Measurements from ENCODE around the gene TMEM258. TPM values are rescaled to one million over a fixed set of nuclear protein-coding genes. Genes with fewer than 3 reads are reported as not detected.

TMEM258 gene
- total RNA-seq, 4 donors from 2014 or later: 33.6 to 42.8 (median 36.6) TPM

DNA sequence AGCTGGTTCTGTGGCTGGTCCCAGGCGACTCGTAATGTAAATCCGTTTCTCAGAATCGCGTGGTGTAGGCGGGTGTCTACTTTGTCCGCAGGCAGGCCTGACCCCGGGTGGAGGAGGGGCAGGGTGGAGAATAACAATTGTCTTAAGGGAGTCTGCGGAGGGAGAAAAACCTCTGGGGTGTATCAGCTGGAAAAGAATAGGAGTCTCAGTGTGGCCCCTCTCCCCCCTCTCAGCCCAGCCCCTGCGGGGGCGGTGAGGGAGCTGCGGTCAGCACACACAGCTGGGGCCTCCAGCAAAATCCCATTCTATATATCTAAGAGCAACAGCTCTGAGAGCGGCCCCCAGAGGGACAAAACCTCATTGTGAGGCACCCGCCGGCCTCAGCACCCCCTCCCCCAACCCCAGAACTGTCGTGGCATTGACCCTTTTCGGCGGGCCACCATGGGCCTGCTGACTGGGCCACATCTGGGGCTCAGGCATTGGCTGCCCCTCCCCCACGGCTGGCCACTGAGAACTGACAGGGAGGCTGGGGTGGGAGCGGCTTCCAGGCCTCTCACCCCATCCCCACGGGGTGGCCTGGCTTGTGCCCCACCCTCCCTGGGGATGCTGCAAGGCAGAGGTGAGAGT is 42.7 kb downstream of the TMEM258 start:
- H3K4me3 ChIP-seq (ENCODE audit: low read depth, poor library complexity, severe bottlenecking): no peak overlapping the region
- WGBS, 2 donors: 61 to 63% methylated on average over 17 to 21 of the region's 21 CpGs
- DNase-seq (ENCODE audit: low spot score in 2 of 2): no peak
- TF ChIP-seq, protein P1, sequence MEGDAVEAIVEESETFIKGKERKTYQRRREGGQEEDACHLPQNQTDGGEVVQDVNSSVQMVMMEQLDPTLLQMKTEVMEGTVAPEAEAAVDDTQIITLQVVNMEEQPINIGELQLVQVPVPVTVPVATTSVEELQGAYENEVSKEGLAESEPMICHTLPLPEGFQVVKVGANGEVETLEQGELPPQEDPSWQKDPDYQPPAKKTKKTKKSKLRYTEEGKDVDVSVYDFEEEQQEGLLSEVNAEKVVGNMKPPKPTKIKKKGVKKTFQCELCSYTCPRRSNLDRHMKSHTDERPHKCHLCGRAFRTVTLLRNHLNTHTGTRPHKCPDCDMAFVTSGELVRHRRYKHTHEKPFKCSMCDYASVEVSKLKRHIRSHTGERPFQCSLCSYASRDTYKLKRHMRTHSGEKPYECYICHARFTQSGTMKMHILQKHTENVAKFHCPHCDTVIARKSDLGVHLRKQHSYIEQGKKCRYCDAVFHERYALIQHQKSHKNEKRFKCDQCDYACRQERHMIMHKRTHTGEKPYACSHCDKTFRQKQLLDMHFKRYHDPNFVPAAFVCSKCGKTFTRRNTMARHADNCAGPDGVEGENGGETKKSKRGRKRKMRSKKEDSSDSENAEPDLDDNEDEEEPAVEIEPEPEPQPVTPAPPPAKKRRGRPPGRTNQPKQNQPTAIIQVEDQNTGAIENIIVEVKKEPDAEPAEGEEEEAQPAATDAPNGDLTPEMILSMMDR (IDR thresholded peaks at IDR 0.05): no peak
- no peak for TF ChIP-seq POLR2A (IDR thresholded peaks at IDR 0.05)
- intact Hi-C loops (cut with DNase I; ENCODE audit: low total_unique reads): no loop called here

DNA sequence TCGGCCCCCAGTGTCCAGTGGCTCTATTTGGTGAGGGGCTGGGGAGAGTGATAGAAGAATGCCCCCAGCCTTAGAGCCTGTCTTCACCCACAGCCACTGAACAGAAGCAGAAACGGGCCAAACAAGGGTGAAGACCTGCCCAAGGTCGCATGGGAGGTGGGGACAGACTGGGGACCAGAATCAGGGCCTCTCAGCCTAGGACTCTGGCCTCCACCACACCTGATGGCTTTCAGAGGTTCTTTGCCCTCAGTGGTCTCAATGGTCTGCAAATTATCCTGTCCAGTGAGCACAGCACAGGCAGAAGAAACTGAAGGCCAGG is 44.5 kb downstream of the TMEM258 start:
- WGBS, 2 donors: 26 to 39% methylated on average over 3 of the region's 3 CpGs
- TF ChIP-seq POLR2A (IDR thresholded peaks at IDR 0.05): no peak
- TF ChIP-seq, protein P1 (IDR thresholded peaks at IDR 0.05): no peak
- DNase-seq (ENCODE audit: low spot score in 2 of 2): no peak
- no peak overlapping the region for H3K4me3 ChIP-seq (ENCODE audit: low read depth, poor library complexity, severe bottlenecking)
- intact Hi-C loops (cut with DNase I; ENCODE audit: low total_unique reads): no loop called here

- no peak overlapping the region for H3K4me3 ChIP-seq (ENCODE audit: low read depth, poor library complexity, severe bottlenecking)
- 63 to 64% methylated on average over 17 to 19 of the region's 19 CpGs for WGBS, 2 donors
- TF ChIP-seq, protein P1 (IDR thresholded peaks at IDR 0.05): peak in 1 of 3 donors; percentile 31
- TF ChIP-seq POLR2A (IDR thresholded peaks at IDR 0.05): no peak
- intact Hi-C loops (cut with DNase I; ENCODE audit: low total_unique reads): no loop called here
- peak; percentile 29 to 94 for DNase-seq (ENCODE audit: low spot score in 2 of 2)
These were observed 45.0 kb downstream of the TMEM258 start for GRCh38 chr11:61747192-61747966.

DNA sequence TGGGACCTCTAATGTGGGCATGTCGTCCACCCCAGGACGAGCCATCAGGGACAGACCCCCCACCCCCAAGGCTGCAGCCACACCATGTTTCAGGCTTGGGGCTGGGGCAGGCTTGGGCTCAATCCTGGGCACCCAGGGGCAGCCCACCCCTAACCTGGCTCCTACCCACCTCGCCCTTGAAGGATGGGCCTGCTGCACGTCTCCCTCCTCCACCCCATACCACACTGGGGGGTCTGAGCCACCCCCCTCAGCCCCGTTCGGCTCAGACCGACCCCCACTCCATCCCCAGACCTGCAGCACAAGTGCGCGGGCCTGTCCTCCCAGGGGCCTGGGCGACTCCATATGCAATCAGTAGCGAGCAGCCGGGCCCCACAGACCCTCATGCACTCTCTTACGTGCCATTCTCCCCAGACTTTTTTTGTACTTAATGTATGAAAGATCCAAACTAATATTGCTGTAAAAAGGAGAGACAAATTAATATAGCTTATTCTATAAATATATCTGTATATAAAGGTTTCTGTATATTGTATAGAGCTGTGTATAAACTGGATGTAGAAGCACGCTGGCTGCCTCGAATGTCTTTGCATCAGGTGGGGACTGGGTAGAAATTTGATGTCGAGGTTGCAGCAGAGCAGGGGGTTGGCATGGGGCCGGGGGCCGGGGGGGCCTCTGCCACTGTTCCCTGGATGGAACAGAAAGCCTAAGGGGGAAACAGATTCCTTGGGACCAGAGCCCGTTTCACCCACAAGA is 45.8 kb downstream of the TMEM258 start:
- DNase-seq (ENCODE audit: low spot score in 2 of 2): no peak
- WGBS, 2 donors: 77 to 82% methylated on average over 19 of the region's 19 CpGs
- TF ChIP-seq, protein P1 (IDR thresholded peaks at IDR 0.05): no peak
- TF ChIP-seq POLR2A (IDR thresholded peaks at IDR 0.05): no peak
- no peak overlapping the region for H3K4me3 ChIP-seq (ENCODE audit: low read depth, poor library complexity, severe bottlenecking)
- intact Hi-C loops (cut with DNase I; ENCODE audit: low total_unique reads): no loop called here

DNA sequence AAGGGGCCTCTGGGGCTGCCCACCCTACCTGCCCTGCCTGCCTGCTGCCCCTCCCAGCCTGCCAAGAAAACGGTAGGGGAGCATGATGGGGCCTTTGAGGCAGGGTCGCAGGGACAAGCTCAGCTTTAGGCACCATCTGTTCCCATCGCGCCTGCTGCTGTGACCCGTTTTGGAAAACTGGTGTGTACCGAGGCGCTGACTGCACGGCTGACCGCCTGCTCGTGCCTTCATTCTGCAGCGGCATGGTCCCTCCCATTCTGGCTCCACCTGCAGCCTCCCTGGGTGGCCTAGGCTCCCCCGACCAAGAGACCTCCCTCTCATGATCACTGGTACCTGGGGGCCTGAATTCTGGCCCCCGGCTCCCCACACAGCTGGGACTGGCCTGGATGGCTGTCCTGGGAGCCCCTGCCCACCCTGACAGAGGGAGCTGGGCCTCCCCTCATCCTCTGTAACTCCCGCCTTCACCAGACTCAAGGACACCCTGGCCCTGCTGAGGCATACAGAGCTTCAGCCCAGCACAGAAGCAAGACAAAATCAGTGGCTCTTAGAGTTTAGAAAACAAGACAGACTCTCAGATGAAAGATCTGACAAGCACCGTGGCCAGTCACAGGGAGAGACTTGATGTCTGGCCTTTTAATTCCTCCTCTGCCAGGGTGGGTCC is 46.5 kb downstream of the TMEM258 start:
- WGBS, 2 donors: 61 to 73% methylated on average over 14 of the region's 15 CpGs
- DNase-seq (ENCODE audit: low spot score in 2 of 2): no peak
- no peak overlapping the region for H3K4me3 ChIP-seq (ENCODE audit: low read depth, poor library complexity, severe bottlenecking)
- no peak for TF ChIP-seq POLR2A (IDR thresholded peaks at IDR 0.05)
- TF ChIP-seq, protein P1 (IDR thresholded peaks at IDR 0.05): no peak
- intact Hi-C loops (cut with DNase I; ENCODE audit: low total_unique reads): no loop called here
